Stimulated activated effector memory CD8-positive, alpha-beta T cell treated with anti-CD3 and anti-CD28 coated beads, Interleukin-12 subunit alpha, Interleukin-12 subunit beta, amount 100 ng/mL, for 72 hours (primary cell): ENCODE measurements around the gene MAP3K5.

Experiments used
- ATAC-seq: fragments of 150-1000 bp; cut with Tn5 transposase; 2 replicates; pipeline ENCODE4 v1.10.0; 2021
- DNase-seq, 2 donors: peaks; one replicate each; pipeline ENCODE4 v3.0.0; 2021 to 2022; ENCODE audit warnings: low spot score in 2 of 2
- H3K27ac Mint-ChIP-seq: one replicate; pipeline ENCODE4 v1.8.0; 2022; ENCODE audit warnings: mild to moderate bottlenecking, mixed read lengths
- H3K36me3 Mint-ChIP-seq: one replicate; pipeline ENCODE4 v1.8.0; 2022; ENCODE audit warnings: mild to moderate bottlenecking, mixed read lengths
- H3K4me1 Mint-ChIP-seq: one replicate; pipeline ENCODE4 v1.8.0; 2022; ENCODE audit warnings: mixed read lengths
- H3K4me3 Mint-ChIP-seq: one replicate; pipeline ENCODE4 v1.8.0; 2022; ENCODE audit warnings: mild to moderate bottlenecking, mixed read lengths
- H3K9me3 Mint-ChIP-seq: one replicate; pipeline ENCODE4 v1.8.0; 2022; ENCODE audit warnings: mixed read lengths

MAP3K5 gene

DNA sequence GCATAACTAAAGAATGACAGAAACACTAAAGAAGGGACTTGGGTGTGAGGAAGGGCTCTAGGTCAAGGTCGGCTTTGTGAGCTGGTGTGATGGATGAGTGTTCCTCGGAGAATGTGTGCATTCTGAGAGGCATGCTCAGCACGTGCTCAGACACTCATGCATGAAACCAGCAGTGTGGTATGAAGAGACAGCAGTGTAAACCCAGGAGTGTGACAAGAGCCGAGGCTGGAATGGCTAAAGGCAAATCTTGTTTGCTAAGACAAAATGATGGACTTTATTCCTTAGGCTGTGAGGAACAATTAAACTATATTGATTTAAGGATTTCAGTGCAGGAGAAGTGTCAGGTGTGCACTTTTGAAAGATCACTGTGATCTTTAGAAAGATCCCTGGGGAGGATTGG, 134.6 kb downstream of the MAP3K5 start:
- DNase-seq (no peak), ATAC-seq (no peak)
- Mint-ChIP-seq H3K27ac (no peak overlapping the region), H3K36me3 (peaks cover 33% of the 10 kb centered on the region), H3K9me3 (no peaks in the 10 kb centered on the region), H3K4me3 (no peak overlapping the region), H3K4me1 (no peaks in the 10 kb centered on the region)

DNA sequence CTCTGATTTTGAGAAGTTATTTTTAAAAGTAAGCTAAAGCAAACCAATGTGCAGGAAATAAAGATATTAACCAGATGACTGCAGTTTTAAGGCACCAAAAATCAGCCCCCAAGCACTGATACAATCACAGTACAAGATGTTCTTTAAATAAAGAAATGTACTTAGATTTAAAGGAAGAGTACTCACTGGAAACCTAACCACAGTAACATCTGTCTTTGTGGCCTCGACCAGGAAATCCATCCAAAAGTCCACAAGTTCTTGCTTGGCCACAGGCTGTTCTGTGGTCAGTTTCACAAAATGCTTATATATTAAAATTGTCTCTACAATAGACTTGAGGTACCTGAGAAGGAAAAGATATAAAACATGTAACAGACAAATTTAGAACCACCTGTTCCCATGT, 136.2 kb downstream of the MAP3K5 start:
- ATAC-seq (no peak), DNase-seq (no peak)
- H3K4me3 Mint-ChIP-seq, result no peak overlapping the region
- H3K4me1 Mint-ChIP-seq, result no peaks in the 10 kb centered on the region
- peaks cover 43% of the 10 kb centered on the region for H3K36me3 Mint-ChIP-seq
- H3K27ac Mint-ChIP-seq, result no peak overlapping the region
- H3K9me3 Mint-ChIP-seq, result no peaks in the 10 kb centered on the region

DNA sequence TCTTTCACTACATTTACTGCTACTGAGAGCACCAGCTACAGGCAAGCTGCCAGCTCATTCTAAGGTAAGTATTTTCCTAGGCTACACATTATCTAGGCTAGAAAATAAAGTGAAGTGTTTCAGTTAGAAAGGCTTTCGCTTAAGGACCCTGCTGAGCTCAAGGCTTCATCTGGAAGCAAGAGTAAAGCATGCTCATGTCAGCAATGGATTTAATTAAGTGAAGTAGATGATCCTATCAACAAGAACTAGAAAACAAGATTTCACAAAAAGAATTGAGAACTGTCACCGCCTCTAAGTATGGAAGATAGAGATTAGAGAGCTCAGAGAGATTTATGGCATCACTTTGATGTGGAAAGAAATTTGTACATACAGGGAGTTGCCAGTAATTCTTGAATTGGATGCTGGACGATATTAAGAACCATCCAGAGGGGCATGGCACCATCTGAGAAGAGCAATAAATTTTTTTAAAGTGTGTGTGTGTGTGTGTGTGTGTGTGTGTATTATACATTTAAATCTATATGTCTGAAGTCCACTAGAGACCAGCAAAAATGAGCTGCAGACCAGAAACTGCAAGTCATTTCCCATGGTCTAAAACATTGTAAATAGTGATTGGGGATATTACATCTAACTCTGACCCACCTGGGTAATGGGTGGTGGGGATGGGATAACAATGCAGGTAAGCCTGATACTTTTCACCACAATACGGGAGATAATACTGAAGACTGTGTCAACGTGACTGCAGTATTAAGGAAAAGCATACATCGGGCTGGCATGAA, 136.8 kb downstream of the MAP3K5 start:
- Mint-ChIP-seq H3K27ac (no peak overlapping the region), H3K9me3 (no peaks in the 10 kb centered on the region), H3K36me3 (peaks cover 44% of the 10 kb centered on the region), H3K4me3 (no peak overlapping the region), H3K4me1 (no peaks in the 10 kb centered on the region)
- ATAC-seq (no peak), DNase-seq (no peak)

DNA sequence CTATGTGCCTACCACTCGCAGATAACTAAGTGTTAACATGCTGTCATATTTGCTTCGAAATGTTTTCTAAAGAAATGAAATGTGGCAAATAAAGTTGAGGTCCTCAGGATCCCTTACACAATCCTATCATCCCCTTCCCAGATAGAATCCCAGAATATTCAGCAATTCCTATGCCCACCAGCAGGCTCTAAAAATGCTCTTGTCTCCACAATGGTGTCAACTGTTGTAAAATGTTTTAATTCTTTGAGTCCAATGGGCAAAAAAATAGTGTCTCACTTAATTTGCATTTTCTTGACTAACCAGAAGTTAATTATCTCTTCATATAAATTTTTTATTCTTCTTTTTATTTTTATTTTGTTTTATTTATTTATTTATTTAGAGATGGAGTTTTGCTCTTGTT, 138.2 kb downstream of the MAP3K5 start:
- no peak for ATAC-seq
- H3K4me1 Mint-ChIP-seq, result no peaks in the 10 kb centered on the region
- H3K4me3 Mint-ChIP-seq, result no peak overlapping the region
- H3K36me3 Mint-ChIP-seq, result peaks cover 50% of the 10 kb centered on the region
- no peak for DNase-seq
- H3K27ac Mint-ChIP-seq, result no peak overlapping the region
- H3K9me3 Mint-ChIP-seq, result no peaks in the 10 kb centered on the region

DNA sequence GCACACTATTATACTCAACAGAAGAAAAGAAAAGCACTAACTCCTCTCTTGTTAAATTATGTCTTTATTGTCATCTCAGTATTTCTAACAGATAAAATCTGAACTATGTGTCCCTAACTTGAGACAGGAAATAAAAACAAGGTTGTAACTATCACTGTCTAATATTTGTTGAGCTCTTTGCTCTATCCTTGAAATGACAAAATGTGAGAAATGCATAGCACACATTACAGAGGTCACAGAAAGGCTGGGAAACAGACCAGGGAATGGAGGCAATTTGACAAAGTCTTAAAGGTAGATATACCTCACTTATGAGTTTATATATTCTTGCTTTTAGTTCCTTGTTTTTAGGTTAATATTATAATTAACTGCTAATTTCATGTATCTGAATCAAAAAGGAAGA, 139.6 kb downstream of the MAP3K5 start:
- no peaks in the 10 kb centered on the region for H3K4me1 Mint-ChIP-seq
- DNase-seq, result no peak
- peaks cover 36% of the 10 kb centered on the region for H3K36me3 Mint-ChIP-seq
- H3K27ac Mint-ChIP-seq, result no peak overlapping the region
- no peak for ATAC-seq
- H3K4me3 Mint-ChIP-seq, result no peak overlapping the region
- H3K9me3 Mint-ChIP-seq, result no peaks in the 10 kb centered on the region

DNA sequence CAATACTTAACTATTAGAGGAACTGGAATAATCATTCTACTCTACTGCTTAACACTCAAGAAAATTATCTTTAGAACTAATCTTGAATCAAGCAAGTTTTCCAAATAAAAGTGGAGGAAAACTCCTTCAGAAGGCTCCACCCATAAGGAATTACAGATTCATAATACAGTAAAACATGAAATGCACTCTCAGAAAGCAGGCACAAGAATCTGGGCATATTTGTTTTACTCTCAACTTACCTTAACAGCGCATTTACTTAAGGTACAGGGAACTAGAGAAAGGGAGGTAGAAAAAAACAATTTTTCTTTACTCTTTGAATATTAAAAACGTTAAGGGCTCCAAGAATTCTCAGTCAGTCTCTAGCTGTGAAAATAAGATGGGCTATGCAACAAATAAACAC, 140.3 kb downstream of the MAP3K5 start:
- Mint-ChIP-seq H3K27ac (no peak overlapping the region), H3K4me1 (no peaks in the 10 kb centered on the region), H3K4me3 (no peak overlapping the region), H3K36me3 (peaks cover 31% of the 10 kb centered on the region), H3K9me3 (no peaks in the 10 kb centered on the region)
- DNase-seq (no peak), ATAC-seq (no peak)

DNA sequence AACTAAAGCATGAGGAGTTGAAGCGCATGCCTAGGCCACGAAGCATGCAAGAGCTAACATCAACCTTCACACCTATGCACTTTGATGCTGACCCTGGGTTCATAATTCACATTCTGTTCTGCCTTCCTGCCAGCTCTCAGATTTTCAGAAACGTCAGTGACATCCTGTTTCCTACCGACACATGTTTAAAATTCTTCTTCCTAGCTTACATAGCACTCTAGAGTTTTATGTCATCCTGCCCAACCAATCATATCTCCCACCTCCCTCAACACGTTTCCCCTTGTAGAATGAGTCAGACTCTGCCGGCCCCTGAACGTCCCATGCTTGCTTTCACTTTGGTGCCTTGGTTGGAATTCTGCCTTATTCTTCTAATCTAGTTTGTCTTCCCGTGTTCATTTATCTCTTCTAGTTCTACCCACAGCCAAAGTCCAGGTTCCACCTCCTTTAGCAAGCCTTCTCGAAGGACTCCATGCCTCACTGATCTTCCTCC, 144.9 kb downstream of the MAP3K5 start:
- Mint-ChIP-seq H3K4me1 (no peaks in the 10 kb centered on the region), H3K36me3 (peaks cover 15% of the 10 kb centered on the region), H3K27ac (no peak overlapping the region), H3K9me3 (no peaks in the 10 kb centered on the region), H3K4me3 (no peak overlapping the region)
- peak in 1 of 2 donors; percentile 68 for DNase-seq
- peak; percentile 98 for ATAC-seq

DNA sequence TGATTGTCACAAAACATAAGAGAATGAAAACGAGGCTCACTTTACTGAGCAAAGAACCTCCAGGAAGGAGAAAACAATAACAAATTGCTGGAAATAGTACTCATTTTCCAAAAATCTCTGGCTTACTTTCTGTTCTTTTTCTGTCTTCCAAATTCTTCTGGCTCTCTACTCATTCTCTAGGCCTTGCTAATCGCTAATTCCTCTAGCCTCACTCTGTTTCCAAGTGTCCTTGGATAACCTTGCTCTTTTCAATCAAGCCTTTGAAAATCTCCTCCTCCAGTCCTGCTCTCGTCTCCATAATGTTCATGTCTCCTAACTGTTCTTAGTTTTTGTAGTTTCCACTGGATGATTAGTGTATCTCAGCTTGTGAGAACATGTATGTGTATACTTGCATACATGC, 145.9 kb downstream of the MAP3K5 start:
- Mint-ChIP-seq H3K36me3 (peaks cover 7% of the 10 kb centered on the region), H3K27ac (no peak overlapping the region), H3K4me3 (no peak overlapping the region), H3K9me3 (no peaks in the 10 kb centered on the region), H3K4me1 (no peaks in the 10 kb centered on the region)
- ATAC-seq, result no peak
- DNase-seq, result no peak

DNA sequence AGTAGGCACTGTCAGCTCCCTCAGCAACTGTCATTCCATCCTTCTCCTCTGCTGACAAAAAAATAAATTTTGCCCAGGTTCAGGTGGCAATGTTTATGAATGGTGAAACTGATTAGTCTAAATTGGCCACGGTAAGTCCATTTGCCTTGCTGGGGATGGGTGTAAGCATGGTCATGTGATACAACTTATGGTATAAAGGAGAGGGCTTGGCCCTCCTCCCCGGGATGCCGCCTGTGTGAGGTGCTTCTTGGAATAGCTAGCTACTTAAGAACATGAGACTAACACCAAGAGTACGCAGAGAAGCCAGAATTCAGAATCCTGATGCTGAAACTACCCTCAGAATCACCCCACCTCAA, 147.7 kb downstream of the MAP3K5 start:
- ATAC-seq, result no peak
- no peak for DNase-seq
- Mint-ChIP-seq H3K27ac (no peak overlapping the region), H3K9me3 (no peaks in the 10 kb centered on the region), H3K4me1 (peaks cover 4% of the 10 kb centered on the region), H3K36me3 (no peaks in the 10 kb centered on the region), H3K4me3 (no peak overlapping the region)

DNA sequence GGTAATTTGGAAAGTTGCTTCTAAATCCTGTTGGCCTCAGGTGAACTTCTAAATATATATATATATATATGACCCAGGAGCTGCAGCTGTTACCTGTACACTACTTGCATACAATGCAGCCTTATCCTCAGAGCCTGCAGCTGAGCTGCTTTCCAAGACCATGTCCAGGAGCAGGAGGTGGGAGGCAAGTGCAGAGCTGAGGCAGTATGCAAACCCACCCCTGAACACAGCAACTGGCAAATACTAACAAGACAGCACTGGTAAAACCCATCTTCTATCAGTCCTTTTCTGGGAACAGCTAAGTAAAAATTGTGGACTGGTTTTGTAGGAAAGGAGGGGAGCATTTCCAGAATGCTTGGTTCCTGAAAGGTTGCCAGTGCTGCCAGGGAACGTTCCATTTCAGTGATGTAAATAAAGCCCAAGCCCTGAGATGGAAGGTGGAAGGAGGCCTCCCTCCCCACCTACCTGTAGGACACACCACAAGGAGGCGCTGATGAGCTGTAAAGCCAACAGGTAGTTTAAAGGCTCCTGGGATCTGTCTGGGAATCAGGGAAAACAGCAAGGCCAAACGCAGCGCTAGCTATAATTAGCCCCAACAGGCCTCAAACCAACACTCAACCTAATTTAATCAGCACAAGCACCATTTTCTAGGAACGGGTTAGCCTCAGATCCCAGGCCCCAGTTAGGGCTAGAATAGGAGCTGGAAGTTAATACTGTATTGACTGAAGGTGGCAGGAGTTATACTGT, 148.3 kb downstream of the MAP3K5 start:
- H3K36me3 Mint-ChIP-seq, result no peaks in the 10 kb centered on the region
- no peak overlapping the region for H3K4me3 Mint-ChIP-seq
- peaks cover 5% of the 10 kb centered on the region for H3K4me1 Mint-ChIP-seq
- H3K27ac Mint-ChIP-seq, result no peak overlapping the region
- no peaks in the 10 kb centered on the region for H3K9me3 Mint-ChIP-seq
- peak; percentile 71 for ATAC-seq
- DNase-seq, result peak; percentile 74 to 86

DNA sequence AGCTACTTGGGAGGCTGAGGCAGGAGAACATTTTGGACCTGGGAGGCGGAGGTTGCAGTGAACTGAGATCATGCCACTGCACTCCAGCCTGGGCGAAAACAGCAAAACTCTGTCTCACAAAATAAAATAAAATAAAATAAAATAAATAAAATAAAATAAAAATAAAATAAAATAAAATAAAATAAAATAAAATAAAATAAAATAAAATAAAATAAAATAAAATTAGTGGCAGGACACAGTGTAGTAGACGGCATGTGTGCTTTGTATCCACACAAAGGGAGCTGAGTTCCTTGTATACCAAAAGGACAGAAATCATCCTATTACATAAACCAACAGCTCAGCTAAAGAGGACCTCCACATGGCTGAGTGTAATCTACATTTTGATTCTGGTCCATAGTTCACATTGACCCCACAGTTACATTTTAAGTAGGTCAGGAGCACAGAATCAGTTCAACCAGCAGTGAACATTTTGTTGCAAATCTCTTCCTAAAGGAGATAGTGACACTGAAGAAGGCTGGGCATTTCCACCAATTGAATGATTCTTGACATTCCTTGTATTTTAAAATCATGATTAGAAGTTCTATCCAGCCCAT, 150.3 kb downstream of the MAP3K5 start:
- Mint-ChIP-seq H3K4me3 (no peak overlapping the region), H3K36me3 (peaks cover 5% of the 10 kb centered on the region), H3K27ac (no peak overlapping the region), H3K4me1 (peaks cover 5% of the 10 kb centered on the region), H3K9me3 (no peaks in the 10 kb centered on the region)
- DNase-seq, result no peak
- ATAC-seq, result no peak

DNA sequence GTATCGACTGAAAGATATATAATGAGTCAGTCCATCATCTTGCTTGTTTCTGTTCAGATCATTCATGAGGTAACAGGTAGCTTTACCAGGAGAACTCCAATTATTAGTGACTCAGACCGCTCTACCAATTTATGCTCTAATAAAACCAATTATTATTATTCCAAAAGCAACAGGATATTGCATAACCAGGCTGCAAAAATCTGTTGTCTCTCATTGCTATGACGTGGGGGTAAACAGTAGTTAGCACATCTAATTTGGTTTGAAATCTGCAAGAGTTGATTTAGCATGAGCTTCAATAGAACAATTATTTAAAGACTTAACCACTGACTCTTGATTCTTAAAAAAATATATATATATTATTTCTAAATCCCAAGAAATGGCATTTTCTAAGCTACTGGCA, 151.1 kb downstream of the MAP3K5 start:
- no peak for DNase-seq
- no peak for ATAC-seq
- Mint-ChIP-seq H3K4me3 (no peak overlapping the region), H3K36me3 (peaks cover 13% of the 10 kb centered on the region), H3K4me1 (peaks cover 5% of the 10 kb centered on the region), H3K9me3 (no peaks in the 10 kb centered on the region), H3K27ac (no peak overlapping the region)

DNA sequence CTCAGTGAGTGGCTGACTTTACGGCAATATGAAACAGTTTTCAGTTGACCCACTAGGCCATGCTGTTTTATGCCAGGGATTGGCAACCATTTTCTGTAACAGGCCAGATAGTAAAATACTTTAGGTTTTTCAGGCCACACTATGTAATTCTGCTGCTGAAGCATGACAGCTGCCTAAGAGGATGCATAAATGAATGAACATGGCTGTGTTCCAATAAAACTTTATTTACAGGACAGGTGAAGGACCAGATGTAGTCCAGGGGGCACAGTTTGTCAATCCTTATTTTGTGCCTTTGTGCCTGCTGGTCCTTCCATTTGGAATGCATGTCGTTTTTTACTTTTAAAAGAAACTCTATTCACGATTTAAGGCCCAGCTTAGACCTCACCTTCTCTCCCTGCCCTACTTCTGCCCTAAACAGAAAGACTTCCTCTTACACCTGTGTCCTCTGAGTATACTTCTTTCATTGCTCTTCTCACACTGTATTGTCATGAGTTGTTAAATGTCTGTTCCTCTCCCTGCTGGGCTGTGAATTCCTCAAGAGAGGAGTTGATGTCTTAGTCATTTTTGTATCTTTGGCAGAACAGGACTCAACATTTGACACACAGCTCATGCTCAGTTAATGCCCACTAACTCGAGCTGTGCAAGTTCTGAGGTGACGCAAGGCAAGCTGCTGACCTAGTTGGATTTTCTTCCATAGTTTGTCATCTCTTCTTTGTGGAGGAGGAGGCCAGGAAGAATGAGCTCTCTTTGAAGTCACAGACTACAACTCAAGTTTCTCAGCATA, 152.0 kb downstream of the MAP3K5 start:
- no peak overlapping the region for H3K4me3 Mint-ChIP-seq
- H3K27ac Mint-ChIP-seq, result no peak overlapping the region
- no peaks in the 10 kb centered on the region for H3K9me3 Mint-ChIP-seq
- H3K4me1 Mint-ChIP-seq, result peaks cover 5% of the 10 kb centered on the region
- H3K36me3 Mint-ChIP-seq, result peaks cover 22% of the 10 kb centered on the region
- DNase-seq, result no peak
- ATAC-seq, result no peak

DNA sequence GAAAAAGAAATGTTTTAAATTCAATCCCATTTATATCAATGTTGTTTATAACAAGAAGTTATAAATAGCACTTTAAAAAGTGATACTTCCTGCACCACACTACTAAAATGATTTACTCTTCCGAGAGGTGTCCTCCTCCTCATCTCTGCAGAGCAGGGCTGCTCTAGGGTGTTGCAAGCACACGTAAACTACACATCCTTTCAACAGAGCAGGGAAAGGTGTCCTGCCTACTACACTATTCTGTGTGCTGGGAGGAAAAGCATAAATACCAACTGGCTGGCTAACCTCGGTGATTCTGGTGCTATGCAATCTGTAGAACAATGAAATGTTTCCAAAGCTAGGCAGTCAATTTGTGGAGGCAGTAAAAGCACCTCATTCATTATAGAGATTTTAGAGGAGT, 152.6 kb downstream of the MAP3K5 start:
- peak; percentile 24 for ATAC-seq
- Mint-ChIP-seq H3K27ac (no peak overlapping the region), H3K9me3 (no peaks in the 10 kb centered on the region), H3K4me1 (peaks cover 5% of the 10 kb centered on the region), H3K4me3 (no peak overlapping the region), H3K36me3 (peaks cover 28% of the 10 kb centered on the region)
- no peak for DNase-seq

DNA sequence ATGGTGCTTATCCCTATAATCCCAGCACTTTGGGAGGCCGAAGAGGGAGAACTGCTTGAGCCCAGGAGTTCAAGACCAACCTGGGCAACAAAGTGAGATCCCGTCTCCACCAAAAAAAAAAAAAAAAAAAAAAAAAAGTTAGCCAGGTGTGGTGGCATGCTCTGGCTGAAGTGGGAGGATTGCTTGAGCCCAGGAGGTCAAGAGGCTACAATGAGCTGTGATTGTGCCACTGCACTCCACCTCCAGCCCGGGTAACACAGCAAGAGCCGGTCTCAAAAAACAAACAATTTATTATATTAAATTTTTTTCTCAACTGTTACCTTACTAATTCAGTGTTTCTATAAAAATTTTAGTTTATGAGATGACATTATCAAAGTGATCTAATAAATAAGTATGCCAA, 156.7 kb downstream of the MAP3K5 start:
- no peak for ATAC-seq
- H3K4me3 Mint-ChIP-seq, result no peak overlapping the region
- H3K4me1 Mint-ChIP-seq, result peaks cover 11% of the 10 kb centered on the region
- H3K9me3 Mint-ChIP-seq, result no peaks in the 10 kb centered on the region
- peaks cover 51% of the 10 kb centered on the region for H3K36me3 Mint-ChIP-seq
- H3K27ac Mint-ChIP-seq, result no peak overlapping the region
- no peak for DNase-seq
